ENCODE measurements around the gene LRRC74A.

Gene LRRC74A

DNA sequence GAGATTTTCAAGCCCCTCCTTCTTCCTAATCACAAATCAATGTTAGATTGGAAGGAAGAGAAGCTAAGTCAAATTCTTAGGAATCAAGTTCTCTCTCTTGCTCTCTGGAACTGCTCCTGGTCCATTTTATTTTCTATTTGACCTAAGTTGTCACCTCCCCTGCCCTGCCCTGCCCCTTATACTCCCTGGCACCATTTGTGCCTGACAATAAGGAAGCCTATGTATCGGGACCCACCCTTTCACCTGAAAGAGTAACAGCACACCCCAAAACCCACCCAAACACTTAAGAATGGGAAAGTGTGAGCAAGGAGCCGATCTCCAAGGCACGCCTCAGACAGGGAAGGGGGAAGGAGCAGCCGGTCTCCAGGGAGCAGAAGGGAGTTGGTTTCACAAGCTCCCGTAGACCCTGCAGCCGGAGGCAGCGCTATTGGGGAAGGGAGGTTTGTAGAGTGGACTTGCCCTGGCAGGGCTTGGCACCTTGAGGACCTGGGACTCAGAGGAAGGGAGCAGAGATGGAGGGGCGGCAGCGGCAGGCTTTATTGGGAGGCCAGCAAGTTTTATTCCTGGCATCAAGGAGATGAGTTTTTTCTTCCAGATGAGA is 1.6 kb downstream of the LRRC74A start:
- DNase-seq (ENCODE audit: insufficient read length, low spot score), result no peak
- TF ChIP-seq TAF1 (IDR thresholded peaks at IDR 0.05; ENCODE audit: low read depth, low read length) (no peak), POLR2A (IDR thresholded peaks at IDR 0.05; ENCODE audit: low read depth, low read length) (no peak), POLR2AphosphoS5 (IDR thresholded peaks at IDR 0.05; ENCODE audit: low read depth, low read length) (no peak), SPI1 (IDR thresholded peaks at IDR 0.05; ENCODE audit: low read depth, low read length) (no peak), POU2F2 (IDR thresholded peaks at IDR 0.05; ENCODE audit: low read depth, low read length) (no peak), PAX5 (IDR thresholded peaks at IDR 0.05; ENCODE audit: insufficient read depth, low read length, severe bottlenecking) (no peak)
- FAIRE-seq, result no peak

DNA sequence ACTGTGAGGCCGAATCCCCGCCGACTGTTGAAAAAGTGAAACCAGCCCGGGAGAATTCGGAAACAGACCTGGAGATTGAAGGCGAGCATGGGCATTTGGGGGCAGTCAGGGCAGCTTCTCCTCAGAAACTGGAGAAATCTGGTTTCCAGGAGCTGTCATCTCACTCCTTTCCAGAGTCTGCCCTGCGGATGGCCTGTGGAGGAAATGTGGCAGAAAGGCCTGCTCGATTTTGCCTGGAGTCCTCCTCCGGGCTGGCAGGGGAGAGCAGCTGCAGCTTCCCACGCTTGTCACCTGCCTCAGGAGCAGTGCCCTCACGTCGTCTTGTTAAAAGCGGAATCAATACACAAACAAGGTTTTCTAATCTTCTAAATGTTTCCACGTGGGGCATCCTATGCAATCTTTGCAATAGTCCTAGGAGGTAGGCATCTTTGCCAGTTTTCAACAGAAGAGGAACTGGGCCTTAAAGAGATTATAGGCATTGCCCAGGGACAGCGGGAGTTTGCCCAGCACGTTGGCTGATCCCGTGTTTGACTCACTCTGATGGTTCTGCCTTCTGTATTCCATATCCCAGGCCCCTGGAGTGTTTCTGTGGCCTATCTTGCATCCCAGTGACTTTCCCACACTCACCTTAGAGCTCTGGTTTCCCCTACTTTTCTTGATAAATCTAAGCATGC is 2.3 kb downstream of the LRRC74A start:
- no peak for FAIRE-seq
- DNase-seq (ENCODE audit: insufficient read length, low spot score), result no peak
- TF ChIP-seq SPI1 (IDR thresholded peaks at IDR 0.05; ENCODE audit: low read depth, low read length), result no peak
- TF ChIP-seq POLR2A (IDR thresholded peaks at IDR 0.05; ENCODE audit: low read depth, low read length), result no peak
- TF ChIP-seq TAF1 (IDR thresholded peaks at IDR 0.05; ENCODE audit: low read depth, low read length), result no peak
- TF ChIP-seq PAX5 (IDR thresholded peaks at IDR 0.05; ENCODE audit: insufficient read depth, low read length, severe bottlenecking), result no peak
- no peak for TF ChIP-seq POU2F2 (IDR thresholded peaks at IDR 0.05; ENCODE audit: low read depth, low read length)
- TF ChIP-seq POLR2AphosphoS5 (IDR thresholded peaks at IDR 0.05; ENCODE audit: low read depth, low read length), result no peak

- TF ChIP-seq POU2F2 (IDR thresholded peaks at IDR 0.05; ENCODE audit: low read depth, low read length) (no peak), PAX5 (IDR thresholded peaks at IDR 0.05; ENCODE audit: insufficient read depth, low read length, severe bottlenecking) (no peak), POLR2AphosphoS5 (IDR thresholded peaks at IDR 0.05; ENCODE audit: low read depth, low read length) (no peak), TAF1 (IDR thresholded peaks at IDR 0.05; ENCODE audit: low read depth, low read length) (no peak), POLR2A (IDR thresholded peaks at IDR 0.05; ENCODE audit: low read depth, low read length) (no peak), SPI1 (IDR thresholded peaks at IDR 0.05; ENCODE audit: low read depth, low read length) (no peak)
- FAIRE-seq, result no peak
- no peak for DNase-seq (ENCODE audit: insufficient read length, low spot score)
These were observed 2.8 kb downstream of the LRRC74A start for GRCh38 chr14:76829013-76829365.

GRCh38 chr14:76829650-76830421 is 3.6 kb downstream of the LRRC74A start:
- FAIRE-seq (no peak), DNase-seq (ENCODE audit: insufficient read length, low spot score) (no peak)
- TF ChIP-seq POLR2A (IDR thresholded peaks at IDR 0.05; ENCODE audit: low read depth, low read length) (no peak), POLR2AphosphoS5 (IDR thresholded peaks at IDR 0.05; ENCODE audit: low read depth, low read length) (no peak), POU2F2 (IDR thresholded peaks at IDR 0.05; ENCODE audit: low read depth, low read length) (no peak)

GRCh38 chr14:76830556-76830955 is 4.3 kb downstream of the LRRC74A start:
- no peak for TF ChIP-seq POU2F2 (IDR thresholded peaks at IDR 0.05; ENCODE audit: low read depth, low read length)
- TF ChIP-seq SPI1 (IDR thresholded peaks at IDR 0.05; ENCODE audit: low read depth, low read length), result no peak
- TF ChIP-seq POLR2AphosphoS5 (IDR thresholded peaks at IDR 0.05; ENCODE audit: low read depth, low read length), result no peak
- no peak for FAIRE-seq
- no peak for DNase-seq (ENCODE audit: insufficient read length, low spot score)

DNA sequence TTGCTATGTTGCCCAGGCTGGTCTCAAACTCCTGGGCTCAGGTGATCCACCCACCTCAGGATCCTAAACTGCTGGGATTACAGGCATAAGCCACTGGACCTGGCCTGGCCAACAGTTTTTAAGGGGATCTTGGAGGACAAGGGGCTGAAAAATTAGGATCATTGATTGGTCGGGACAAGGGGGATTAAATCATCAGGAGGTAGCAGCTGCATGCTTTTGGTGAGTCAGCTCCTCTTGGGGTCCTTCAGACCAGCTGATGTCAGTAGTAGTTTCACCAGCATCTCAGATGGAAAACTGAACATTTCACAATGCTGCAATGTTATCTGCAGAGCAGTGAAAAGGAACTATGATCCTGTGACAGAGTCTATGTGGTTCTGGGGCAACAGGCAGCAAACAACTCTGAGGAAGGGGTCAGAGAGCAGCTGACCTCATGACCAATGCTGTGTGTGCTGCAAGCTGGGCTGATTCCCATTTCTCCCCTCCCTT is 6.3 kb downstream of the LRRC74A start:
- DNase-seq (ENCODE audit: insufficient read length, low spot score) (no peak), FAIRE-seq (no peak)
- TF ChIP-seq POU2F2 (IDR thresholded peaks at IDR 0.05; ENCODE audit: low read depth, low read length) (no peak), POLR2A (IDR thresholded peaks at IDR 0.05; ENCODE audit: low read depth, low read length) (no peak), PAX5 (IDR thresholded peaks at IDR 0.05; ENCODE audit: insufficient read depth, low read length, severe bottlenecking) (no peak), TAF1 (IDR thresholded peaks at IDR 0.05; ENCODE audit: low read depth, low read length) (no peak), SPI1 (IDR thresholded peaks at IDR 0.05; ENCODE audit: low read depth, low read length) (no peak), POLR2AphosphoS5 (IDR thresholded peaks at IDR 0.05; ENCODE audit: low read depth, low read length) (no peak)

DNA sequence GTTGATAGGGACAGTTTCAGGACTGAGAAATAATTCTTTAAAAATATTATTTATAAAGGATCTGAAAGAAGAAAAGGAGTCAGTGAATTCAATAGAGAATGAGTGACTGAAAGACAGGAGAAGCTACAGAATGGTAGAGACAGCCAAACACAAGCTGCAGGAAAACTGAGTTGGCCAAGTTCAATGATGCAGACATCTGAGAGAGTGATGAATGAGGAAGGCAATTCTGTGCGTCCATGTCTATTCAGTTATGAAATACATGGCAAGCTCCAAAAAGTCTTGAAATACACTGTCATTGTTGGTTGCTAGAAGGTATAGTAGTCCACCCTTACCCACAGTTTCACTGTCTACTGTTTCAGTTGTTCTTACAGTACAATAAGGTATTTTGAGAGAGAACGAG is 6.8 kb downstream of the LRRC74A start:
- DNase-seq (ENCODE audit: insufficient read length, low spot score), result no peak
- TF ChIP-seq POLR2A (IDR thresholded peaks at IDR 0.05; ENCODE audit: low read depth, low read length), result no peak
- TF ChIP-seq SPI1 (IDR thresholded peaks at IDR 0.05; ENCODE audit: low read depth, low read length), result no peak
- no peak for TF ChIP-seq PAX5 (IDR thresholded peaks at IDR 0.05; ENCODE audit: insufficient read depth, low read length, severe bottlenecking)
- no peak for TF ChIP-seq POU2F2 (IDR thresholded peaks at IDR 0.05; ENCODE audit: low read depth, low read length)
- no peak for TF ChIP-seq POLR2AphosphoS5 (IDR thresholded peaks at IDR 0.05; ENCODE audit: low read depth, low read length)
- no peak for TF ChIP-seq TAF1 (IDR thresholded peaks at IDR 0.05; ENCODE audit: low read depth, low read length)
- no peak for FAIRE-seq

- TF ChIP-seq SPI1 (IDR thresholded peaks at IDR 0.05; ENCODE audit: low read depth, low read length), result no peak
- TF ChIP-seq POU2F2 (IDR thresholded peaks at IDR 0.05; ENCODE audit: low read depth, low read length), result no peak
- no peak for FAIRE-seq
- DNase-seq (ENCODE audit: insufficient read length, low spot score), result no peak
These were observed 8.0 kb downstream of the LRRC74A start for GRCh38 chr14:76834241-76834661.

DNA sequence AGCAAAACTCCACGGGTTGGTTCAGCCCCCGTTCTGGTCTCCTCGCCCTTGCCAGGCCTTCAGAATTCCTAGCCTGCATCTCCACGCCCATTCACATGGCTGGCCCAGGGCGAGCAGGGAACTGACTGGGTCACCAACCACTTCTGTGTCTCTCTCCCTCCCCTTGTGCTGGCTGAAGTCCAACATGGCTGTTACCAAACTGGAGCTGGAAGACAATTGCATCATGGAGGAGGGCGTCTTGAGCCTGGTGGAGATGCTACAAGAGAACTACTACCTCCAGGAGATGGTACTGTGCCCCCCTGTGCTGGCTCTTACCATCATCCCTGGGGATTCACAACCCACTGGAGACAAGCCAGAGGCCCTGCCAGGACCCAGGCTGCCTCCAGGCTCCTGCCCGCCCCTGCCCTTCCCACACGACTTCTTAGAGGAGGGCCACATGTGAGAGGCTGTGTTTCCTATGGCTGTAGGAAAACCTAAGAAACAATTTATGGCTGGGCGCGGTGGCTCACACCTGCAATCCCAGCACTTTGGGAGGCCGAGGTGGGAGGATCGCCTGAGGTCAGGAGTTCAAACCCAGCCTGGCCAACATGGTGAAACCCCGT is 9.9 kb downstream of the LRRC74A start:
- FAIRE-seq, result no peak

More for the DNA sequence above, 9.9 kb downstream of the LRRC74A start:
- TF ChIP-seq PAX5 (IDR thresholded peaks at IDR 0.05; ENCODE audit: insufficient read depth, low read length, severe bottlenecking), result no peak
- TF ChIP-seq TAF1 (IDR thresholded peaks at IDR 0.05; ENCODE audit: low read depth, low read length), result no peak
- TF ChIP-seq POLR2A (IDR thresholded peaks at IDR 0.05; ENCODE audit: low read depth, low read length), result no peak
- TF ChIP-seq SPI1 (IDR thresholded peaks at IDR 0.05; ENCODE audit: low read depth, low read length), result no peak
- no peak for TF ChIP-seq POLR2AphosphoS5 (IDR thresholded peaks at IDR 0.05; ENCODE audit: low read depth, low read length)
- no peak for TF ChIP-seq POU2F2 (IDR thresholded peaks at IDR 0.05; ENCODE audit: low read depth, low read length)
- no peak for DNase-seq (ENCODE audit: insufficient read length, low spot score)
